Body of pancreas (tissue), 4 donors: ENCODE measurements around the gene PLEKHA3. TPM values are rescaled to one million over a fixed set of nuclear protein-coding genes. Genes with fewer than 3 reads are reported as not detected.

Source experiments
- ATAC-seq: fragments of 150-250 bp; one replicate; pipeline ENCODE4 v1.9.1; 2016
- DNase-seq, 4 donors: peaks; one replicate each; pipeline ENCODE4 v3.0.0-alpha.2; 2019
- H3K27ac ChIP-seq, 4 donors: fragments of 200-600 bp; sonication (generic); 1 replicate in 3 of 4; 2 replicates in 1 of 4; pipeline versions ENCODE4 v1.5.1 to v1.6.1; 2016 to 2019; ENCODE audit warnings: mild to moderate bottlenecking in 1 of 4, mixed read lengths in 1 of 4, moderate library complexity in 1 of 4
- H3K27me3 ChIP-seq, 2 donors: fragments of 200-600 bp; sonication (generic); one replicate each; pipeline ENCODE4 v1.6.0; 2016; ENCODE audit warnings: mild to moderate bottlenecking in 1 of 2
- H3K36me3 ChIP-seq, 2 donors: fragments of 200-600 bp; sonication (generic); replicated peaks in 1 of 2; 2 replicates each; pipeline ENCODE4 v1.5.1; 2016; ENCODE audit warnings: low read depth in 2 of 2; ENCODE audit not compliant: insufficient read depth in 1 of 2
- H3K4me1 ChIP-seq: fragments of 200-600 bp; sonication (generic); one replicate; pipeline ENCODE4 v1.6.0; 2016
- H3K4me3 ChIP-seq, 2 donors: fragments of 200-600 bp; sonication (generic); 1 replicate in 1 of 2; 2 replicates in 1 of 2; pipeline ENCODE4 v1.5.1; 2016 to 2019
- H3K9me3 ChIP-seq, 3 donors: fragments of 200-600 bp; sonication (generic); 1 replicate in 2 of 3; 2 replicates in 1 of 3; pipeline ENCODE4 v1.5.1; 2016
- CTCF ChIP-seq, 7 experiments: fragments of 450-650 bp in 4 of 7; fragments of 200-600 bp in 3 of 7; sonication (generic) in 3 of 7; IDR thresholded peaks; one replicate each; pipeline ENCODE4 v1.5.1; 2016 to 2019; ENCODE audit warnings: antibody characterized with exemption in 7 of 7
- POLR2A ChIP-seq, 3 donors: fragments of 450-650 bp; IDR thresholded peaks; one replicate each; pipeline ENCODE4 v1.6.1; 2016; ENCODE audit warnings: antibody characterized with exemption in 3 of 3, mild to moderate bottlenecking in 2 of 3
- WGBS, 2 donors: methylation state at CpG; one replicate each; pipeline ENCODE4 v1.1.5; 2017; 5-methylcytosine and 5-hydroxymethylcytosine counted together
- intact Hi-C: fragments of 100-400 bp; cut with DNase I; formaldehyde crosslinking; loops from one replicate; pipeline ENCODE4 v1.15.1; 2023
- total RNA-seq, 2 donors: library from RNA; depleted of rRNA; stranded (reverse); fragments of >200 nt; gene quantifications; one replicate each; pipeline ENCODE4 v1.1.0, GENCODE V29; 2016

The PLEKHA3 gene
- total RNA-seq, 2 donors from 2014 or later: 5.3 to 6.5 TPM

GRCh38 chr2:178478439-178479274 lies 1.6 kb upstream of the PLEKHA3 start, which contains the start of gene FKBP7:
Gene FKBP7, minus strand, starts transcription at chr2:178478600. Its CDS starts 101 bp downstream, at chr2:178478499.
- intact Hi-C loops: no loop called here
- TF ChIP-seq CTCF (IDR thresholded peaks at IDR 0.05) (peak; percentile 41 to 74 (median 60)), POLR2A (IDR thresholded peaks at IDR 0.05) (peak; percentile 53 to 83 (median 82))

GRCh38 chr2:178479275-178479616 lies 1.0 kb upstream of the PLEKHA3 start:
- H3K36me3 ChIP-seq: no peaks in the 10 kb centered on the region
- H3K9me3 ChIP-seq: no peaks in the 10 kb centered on the region
- peak in 1 of 7 experiments; percentile 6 for TF ChIP-seq CTCF (IDR thresholded peaks at IDR 0.05)
- TF ChIP-seq POLR2A (IDR thresholded peaks at IDR 0.05): no peak
- intact Hi-C loops: no loop called here
- H3K27me3 ChIP-seq: no peaks in the 10 kb centered on the region
- H3K27ac ChIP-seq: peak overlapping the region; percentile 92 to 98 (median 96)
- no peak for ATAC-seq
- peaks cover 44% of the 10 kb centered on the region for H3K4me1 ChIP-seq
- WGBS, 2 donors: 46 to 51% methylated on average over 4 of the region's 4 CpGs
- DNase-seq: no peak
- H3K4me3 ChIP-seq: peak overlapping the region in 1 of 2 donors; percentile 60

More at GRCh38 chr2:178478439-178479274, 1.6 kb upstream of the PLEKHA3 start, which contains the start of gene FKBP7:
- H3K9me3 ChIP-seq: no peaks in the 10 kb centered on the region
- H3K36me3 ChIP-seq: no peaks in the 10 kb centered on the region
- 0 to 1% methylated on average over 38 to 56 of the region's 56 CpGs for WGBS, 2 donors
- no peaks in the 10 kb centered on the region for H3K27me3 ChIP-seq
- peak; percentile 70 for ATAC-seq
- peaks cover 39% of the 10 kb centered on the region for H3K4me1 ChIP-seq
- H3K27ac ChIP-seq: peak within 1 kb of the TSS; percentile 92 to 98 (median 96)
- peak; percentile 80 to 88 (median 83) for DNase-seq
- peak within 1 kb of the TSS; percentile 60 to 63 for H3K4me3 ChIP-seq

DNA sequence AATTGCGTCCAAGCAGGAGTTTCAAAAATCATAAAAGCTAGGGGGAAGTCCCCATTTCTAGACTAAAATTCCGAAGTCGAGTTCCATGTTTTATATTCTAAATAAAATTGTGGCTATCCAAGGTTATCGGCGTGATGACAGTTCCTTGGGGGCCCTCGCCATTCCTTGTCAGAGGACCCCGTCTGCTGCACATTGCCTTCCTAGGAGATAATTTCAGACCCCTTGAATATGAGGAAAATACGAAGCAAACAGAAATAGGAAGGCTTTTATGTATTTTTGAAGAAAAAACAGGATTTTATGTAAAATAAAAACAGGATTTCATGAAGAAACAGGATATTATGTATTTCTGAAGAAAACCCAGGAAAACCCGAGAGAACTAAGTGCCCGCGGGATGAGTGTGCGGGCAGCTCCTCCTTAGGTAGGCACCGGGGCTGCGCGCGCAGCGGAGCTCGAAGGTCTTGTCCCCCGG lies 465 bp upstream of the PLEKHA3 start:
- ATAC-seq: no peak
- no peak for TF ChIP-seq POLR2A (IDR thresholded peaks at IDR 0.05)
- TF ChIP-seq CTCF (IDR thresholded peaks at IDR 0.05): no peak
- no peak for DNase-seq
- H3K4me3 ChIP-seq: no peak overlapping the region
- intact Hi-C loops: no loop called here
- H3K9me3 ChIP-seq: no peaks in the 10 kb centered on the region
- 25 to 27% methylated on average over 19 of the region's 19 CpGs for WGBS, 2 donors
- H3K4me1 ChIP-seq: peaks cover 50% of the 10 kb centered on the region
- H3K36me3 ChIP-seq: no peaks in the 10 kb centered on the region
- peak overlapping the region; percentile 92 to 98 (median 96) for H3K27ac ChIP-seq
- H3K27me3 ChIP-seq: no peaks in the 10 kb centered on the region

DNA sequence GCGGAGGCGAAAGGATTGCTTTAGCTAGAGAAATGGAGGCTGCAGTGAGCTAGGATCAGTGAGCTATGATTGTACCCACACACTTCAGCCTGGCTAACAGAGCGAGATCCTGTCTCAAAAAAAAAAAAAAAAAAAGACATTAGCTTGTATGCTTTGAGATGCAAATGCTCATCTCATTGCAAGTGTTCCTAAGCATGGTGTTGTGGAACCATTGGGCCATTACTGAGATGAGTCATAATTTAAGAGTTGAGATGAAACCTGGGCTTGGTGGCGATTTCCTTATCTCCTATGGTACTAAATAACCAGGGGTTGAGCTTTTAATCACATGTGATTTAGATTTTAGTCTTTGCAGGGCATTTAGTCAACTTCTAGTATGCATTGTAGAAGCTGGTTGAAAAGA lies 2.2 kb downstream of the PLEKHA3 start:
- no peak for TF ChIP-seq CTCF (IDR thresholded peaks at IDR 0.05)
- no peak for TF ChIP-seq POLR2A (IDR thresholded peaks at IDR 0.05)
- Histone ChIP-seq H3K36me3 (no peaks in the 10 kb centered on the region), H3K27ac (no peak overlapping the region), H3K4me3 (no peak overlapping the region), H3K27me3 (no peaks in the 10 kb centered on the region), H3K9me3 (no peaks in the 10 kb centered on the region), H3K4me1 (peaks cover 52% of the 10 kb centered on the region)
- intact Hi-C loops: no loop called here
- WGBS, 2 donors: 67 to 71% methylated on average over 4 of the region's 4 CpGs
- no peak for DNase-seq
- ATAC-seq: no peak
